ENCODE data around the gene SCGB1A1. TPM values are rescaled to one million over a fixed set of nuclear protein-coding genes. Genes with fewer than 3 reads are reported as not detected.

Gene SCGB1A1
- total and polyA plus RNA-seq, 2 donors (not counting 1 experiment from before 2014, with no cell fraction given): not detected

DNA sequence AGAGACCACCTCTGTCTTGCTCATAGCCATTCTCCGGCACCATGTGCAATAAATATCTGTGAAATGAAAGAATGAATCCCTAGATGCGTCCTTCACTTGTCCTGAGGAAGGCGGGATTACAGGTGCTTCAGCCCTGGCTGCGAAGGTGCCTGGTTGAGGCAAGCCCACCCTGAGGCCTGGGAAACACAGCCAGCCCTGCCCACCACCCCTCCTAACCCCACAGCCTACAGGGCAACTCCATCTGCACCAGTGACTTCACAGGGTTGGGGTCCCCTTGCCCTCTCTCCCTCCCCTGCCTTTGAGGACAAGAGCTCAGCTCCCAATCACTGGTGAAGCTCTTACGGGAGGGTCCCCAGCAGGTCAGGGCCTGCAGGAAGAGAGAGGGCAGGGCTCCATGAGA lies 17.5 kb upstream of the SCGB1A1 start:
- H3K4me3 ChIP-seq (replicated peaks in 1 of 4; ENCODE audit: control extremely low read depth in 1 of 4, insufficient read depth in 1 of 4, low read depth in 3 of 4, low read length in 4 of 4): no peak overlapping the region
- peaks cover 28% of the 10 kb centered on the region for H3K4me1 ChIP-seq (ENCODE audit: control insufficient read depth, extremely low read depth, insufficient read depth, low read length)
- H4K20me1 ChIP-seq (ENCODE audit: control insufficient read depth, extremely low read depth, insufficient read depth, low read length): no peaks in the 10 kb centered on the region
- H3K4me2 ChIP-seq (ENCODE audit: extremely low read depth, insufficient read depth, low read length): no peak overlapping the region
- H3K9me3 ChIP-seq (ENCODE audit: control insufficient read depth, insufficient read depth, low read depth, low read length): no peaks in the 10 kb centered on the region
- no peak overlapping the region for H3K9ac ChIP-seq (ENCODE audit: insufficient read depth, low read length)
- H3K36me3 ChIP-seq (ENCODE audit: control insufficient read depth, insufficient read depth, low read length): no peaks in the 10 kb centered on the region
- no peaks in the 10 kb centered on the region for H3K79me2 ChIP-seq (ENCODE audit: control insufficient read depth, insufficient read depth, low read length)
- no peak overlapping the region for H2AFZ ChIP-seq (ENCODE audit: low read length)
- no peak for DNase-seq (ENCODE audit: low read depth in 2 of 2)
- no peak overlapping the region for H3K27ac ChIP-seq (ENCODE audit: insufficient read depth, low read length)
- TF ChIP-seq CTCF (conservative IDR thresholded peaks at IDR 0.05 in 1 of 2, IDR thresholded peaks at IDR 0.05 in 1 of 2; ENCODE audit: low read depth in 1 of 2, low read length in 2 of 2) (no peak), EZH2 (IDR thresholded peaks at IDR 0.05; ENCODE audit: low read length, missing control alignments) (no peak)
- no peaks in the 10 kb centered on the region for H3K27me3 ChIP-seq (ENCODE audit: control insufficient read depth, insufficient read depth, low read length)

GRCh38 chr11:62401811-62402210 lies 17.0 kb upstream of the SCGB1A1 start:
- TF ChIP-seq CTCF (conservative IDR thresholded peaks at IDR 0.05 in 1 of 2, IDR thresholded peaks at IDR 0.05 in 1 of 2; ENCODE audit: low read depth in 1 of 2, low read length in 2 of 2) (no peak), EZH2 (IDR thresholded peaks at IDR 0.05; ENCODE audit: low read length, missing control alignments) (no peak)
- no peaks in the 10 kb centered on the region for H3K27me3 ChIP-seq (ENCODE audit: control insufficient read depth, insufficient read depth, low read length)
- no peaks in the 10 kb centered on the region for H4K20me1 ChIP-seq (ENCODE audit: control insufficient read depth, extremely low read depth, insufficient read depth, low read length)
- no peak overlapping the region for H3K9ac ChIP-seq (ENCODE audit: insufficient read depth, low read length)
- H3K27ac ChIP-seq (ENCODE audit: insufficient read depth, low read length): no peak overlapping the region
- H3K4me1 ChIP-seq (ENCODE audit: control insufficient read depth, extremely low read depth, insufficient read depth, low read length): peaks cover 28% of the 10 kb centered on the region
- DNase-seq (ENCODE audit: low read depth in 2 of 2): no peak
- no peak overlapping the region for H3K4me3 ChIP-seq (replicated peaks in 1 of 4; ENCODE audit: control extremely low read depth in 1 of 4, insufficient read depth in 1 of 4, low read depth in 3 of 4, low read length in 4 of 4)
- no peak overlapping the region for H2AFZ ChIP-seq (ENCODE audit: low read length)
- no peak overlapping the region for H3K4me2 ChIP-seq (ENCODE audit: extremely low read depth, insufficient read depth, low read length)
- no peaks in the 10 kb centered on the region for H3K9me3 ChIP-seq (ENCODE audit: control insufficient read depth, insufficient read depth, low read depth, low read length)
- no peaks in the 10 kb centered on the region for H3K36me3 ChIP-seq (ENCODE audit: control insufficient read depth, insufficient read depth, low read length)
- H3K79me2 ChIP-seq (ENCODE audit: control insufficient read depth, insufficient read depth, low read length): no peaks in the 10 kb centered on the region

DNA sequence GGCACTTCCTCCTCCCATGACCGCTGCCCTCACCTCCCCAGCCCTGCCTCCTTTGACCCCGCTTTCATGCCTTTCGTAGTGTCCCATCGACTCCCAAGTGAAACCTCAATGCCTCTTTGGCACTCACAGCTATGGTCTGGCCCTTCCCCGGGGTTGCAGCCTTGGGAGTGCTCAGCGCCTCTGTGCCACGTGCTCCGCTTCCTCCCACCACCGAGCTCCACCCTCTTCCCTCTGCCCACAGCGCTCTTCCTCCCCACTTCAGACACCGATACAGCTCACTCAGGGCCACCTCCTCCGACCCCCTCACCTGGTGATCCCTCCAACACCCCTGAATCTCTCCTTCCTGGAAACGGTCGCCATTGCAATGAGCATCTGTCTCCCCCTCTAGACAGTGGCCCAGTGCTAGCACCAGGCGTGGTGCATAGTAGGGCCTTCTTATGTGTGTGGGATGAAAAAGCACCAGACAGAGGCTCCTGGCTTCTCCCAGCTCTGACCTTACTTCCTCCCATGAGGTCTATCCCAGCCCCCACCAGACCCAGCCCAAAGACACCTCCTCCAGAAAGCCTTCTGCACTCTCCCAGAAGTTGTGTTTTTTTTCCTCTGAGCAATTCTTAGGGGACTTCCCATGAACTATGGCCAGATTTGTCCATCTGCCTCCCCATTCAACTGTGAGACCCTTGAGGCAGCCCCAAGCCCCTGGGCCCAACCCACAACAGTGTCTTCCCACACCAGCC lies 16.4 kb upstream of the SCGB1A1 start:
- Histone ChIP-seq H3K27me3 (ENCODE audit: control insufficient read depth, insufficient read depth, low read length) (no peaks in the 10 kb centered on the region), H3K27ac (ENCODE audit: insufficient read depth, low read length) (no peak overlapping the region), H3K4me3 (replicated peaks in 1 of 4; ENCODE audit: control extremely low read depth in 1 of 4, insufficient read depth in 1 of 4, low read depth in 3 of 4, low read length in 4 of 4) (no peak overlapping the region), H3K36me3 (ENCODE audit: control insufficient read depth, insufficient read depth, low read length) (no peaks in the 10 kb centered on the region), H3K79me2 (ENCODE audit: control insufficient read depth, insufficient read depth, low read length) (no peaks in the 10 kb centered on the region), H2AFZ (ENCODE audit: low read length) (peak overlapping the region; percentile 53), H3K4me2 (ENCODE audit: extremely low read depth, insufficient read depth, low read length) (no peak overlapping the region), H4K20me1 (ENCODE audit: control insufficient read depth, extremely low read depth, insufficient read depth, low read length) (no peaks in the 10 kb centered on the region), H3K4me1 (ENCODE audit: control insufficient read depth, extremely low read depth, insufficient read depth, low read length) (peaks cover 28% of the 10 kb centered on the region), H3K9me3 (ENCODE audit: control insufficient read depth, insufficient read depth, low read depth, low read length) (no peaks in the 10 kb centered on the region), H3K9ac (ENCODE audit: insufficient read depth, low read length) (no peak overlapping the region)
- no peak for DNase-seq (ENCODE audit: low read depth in 2 of 2)
- TF ChIP-seq EZH2 (IDR thresholded peaks at IDR 0.05; ENCODE audit: low read length, missing control alignments) (no peak), CTCF (conservative IDR thresholded peaks at IDR 0.05 in 1 of 2, IDR thresholded peaks at IDR 0.05 in 1 of 2; ENCODE audit: low read depth in 1 of 2, low read length in 2 of 2) (no peak)
